Measurements from ENCODE around the gene SCFD2. TPM values are rescaled to one million over a fixed set of nuclear protein-coding genes. Genes with fewer than 3 reads are reported as not detected.
A peak's percentile ranks its signal among the peaks of the same experiment; 100 is the strongest.

SCFD2 gene
- polyA plus RNA-seq, 3 donors from 2014 or later = 13.0 to 22.8 (median 21.4) TPM

GRCh38 chr4:52863324-52863723 lies 502.5 kb downstream of the SCFD2 start:
- H3K27me3 Mint-ChIP-seq (ENCODE audit: low read depth in 3 of 3) = peaks cover 6 to 29% (median 9%) of the 10 kb centered on the region in 3 donors
- H3K9me3 Mint-ChIP-seq = peaks cover 0 to 4% (median 0%) of the 10 kb centered on the region in 6 donors
- DNase-seq = no peak
- peaks cover 12% of the 10 kb centered on the region in 2 donors for H3K4me1 Mint-ChIP-seq
- H3K36me3 Mint-ChIP-seq = peaks cover 0 to under 1% (median 0%) of the 10 kb centered on the region in 3 donors
- no peak overlapping the region for H3K27ac Mint-ChIP-seq
- H3K4me3 Mint-ChIP-seq = peak overlapping the region; percentile 30 to 89 (median 50)

- Mint-ChIP-seq H3K36me3 (no peaks in the 10 kb centered on the region), H3K9me3 (peaks cover 0 to 4% (median 0%) of the 10 kb centered on the region in 6 donors), H3K4me3 (peak overlapping the region; percentile 62 to 89 (median 84)), H3K4me1 (peaks cover 12% of the 10 kb centered on the region in 2 donors), H3K27ac (no peak overlapping the region), H3K27me3 (ENCODE audit: low read depth in 3 of 3) (peaks cover 6 to 29% (median 12%) of the 10 kb centered on the region in 3 donors)
- DNase-seq = no peak
These were observed 503.2 kb downstream of the SCFD2 start for GRCh38 chr4:52862639-52863161.

GRCh38 chr4:52861879-52862616 lies 503.8 kb downstream of the SCFD2 start, which contains the start of gene RASL11B:
RASL11B (plus strand) TSS chr4:52862317; CDS start chr4:52862508, 191 bp downstream.
- H3K27ac Mint-ChIP-seq = peak within 1 kb of the TSS in 1 of 6 donors; percentile 13
- peaks cover 12% of the 10 kb centered on the region in 2 donors for H3K4me1 Mint-ChIP-seq
- peak within 1 kb of the TSS; percentile 76 to 89 (median 84) for H3K4me3 Mint-ChIP-seq
- DNase-seq = peak; percentile 78 to 80 (median 80)
- H3K27me3 Mint-ChIP-seq (ENCODE audit: low read depth in 3 of 3) = peaks cover 7 to 33% (median 14%) of the 10 kb centered on the region in 3 donors
- peaks cover 0 to 4% (median 0%) of the 10 kb centered on the region in 6 donors for H3K9me3 Mint-ChIP-seq
- no peaks in the 10 kb centered on the region for H3K36me3 Mint-ChIP-seq

GRCh38 chr4:52861171-52861823 lies 504.6 kb downstream of the SCFD2 start:
- peaks cover 7 to 34% (median 14%) of the 10 kb centered on the region in 3 donors for H3K27me3 Mint-ChIP-seq (ENCODE audit: low read depth in 3 of 3)

GRCh38 chr4:52860361-52860760 lies 505.5 kb downstream of the SCFD2 start:
- no peaks in the 10 kb centered on the region for H3K36me3 Mint-ChIP-seq
- no peak for DNase-seq
- H3K9me3 Mint-ChIP-seq = peaks cover 0 to 4% (median 0%) of the 10 kb centered on the region in 6 donors
- no peak overlapping the region for H3K27ac Mint-ChIP-seq
- H3K27me3 Mint-ChIP-seq (ENCODE audit: low read depth in 3 of 3) = peaks cover 7 to 35% (median 14%) of the 10 kb centered on the region in 3 donors
- peaks cover 12% of the 10 kb centered on the region in 2 donors for H3K4me1 Mint-ChIP-seq
- peak overlapping the region in 1 of 5 donors; percentile 34 for H3K4me3 Mint-ChIP-seq

More at GRCh38 chr4:52861171-52861823, 504.6 kb downstream of the SCFD2 start:
- peak overlapping the region in 1 of 6 donors; percentile 13 for H3K27ac Mint-ChIP-seq
- H3K36me3 Mint-ChIP-seq = no peaks in the 10 kb centered on the region
- H3K9me3 Mint-ChIP-seq = peaks cover 0 to 4% (median 0%) of the 10 kb centered on the region in 6 donors
- peak overlapping the region; percentile 76 to 89 (median 84) for H3K4me3 Mint-ChIP-seq
- H3K4me1 Mint-ChIP-seq = peaks cover 12% of the 10 kb centered on the region in 2 donors
- DNase-seq = no peak

- Mint-ChIP-seq H3K27me3 (ENCODE audit: low read depth in 3 of 3) (peaks cover 7 to 24% (median 10%) of the 10 kb centered on the region in 3 donors), H3K9me3 (peaks cover 0 to 5% (median 0%) of the 10 kb centered on the region in 6 donors), H3K4me3 (no peak overlapping the region), H3K4me1 (peaks cover 10 to 12% of the 10 kb centered on the region in 2 donors), H3K36me3 (no peaks in the 10 kb centered on the region), H3K27ac (no peak overlapping the region)
- no peak for DNase-seq
These were observed 509.1 kb downstream of the SCFD2 start for GRCh38 chr4:52856801-52857200.

GRCh38 chr4:52853351-52853750 lies 512.5 kb downstream of the SCFD2 start:
- no peak for DNase-seq
- Mint-ChIP-seq H3K9me3 (peaks cover 0 to 3% (median 0%) of the 10 kb centered on the region in 6 donors), H3K36me3 (peaks cover 0 to 4% (median 0%) of the 10 kb centered on the region in 3 donors), H3K4me3 (no peak overlapping the region), H3K27ac (no peak overlapping the region), H3K4me1 (no peaks in the 10 kb centered on the region), H3K27me3 (ENCODE audit: low read depth in 3 of 3) (peaks cover 1 to 14% (median 5%) of the 10 kb centered on the region in 3 donors)

- Mint-ChIP-seq H3K9me3 (peaks cover 0 to 3% (median 0%) of the 10 kb centered on the region in 6 donors), H3K27me3 (ENCODE audit: low read depth in 3 of 3) (peaks cover 1 to 11% (median 5%) of the 10 kb centered on the region in 3 donors), H3K4me1 (no peaks in the 10 kb centered on the region), H3K27ac (no peak overlapping the region), H3K36me3 (peaks cover 0 to 4% (median 0%) of the 10 kb centered on the region in 3 donors), H3K4me3 (no peak overlapping the region)
- no peak for DNase-seq
These were observed 513.1 kb downstream of the SCFD2 start for GRCh38 chr4:52852711-52853110.

GRCh38 chr4:52852041-52852440 lies 513.8 kb downstream of the SCFD2 start:
- no peaks in the 10 kb centered on the region for H3K4me1 Mint-ChIP-seq
- no peak overlapping the region for H3K4me3 Mint-ChIP-seq
- H3K36me3 Mint-ChIP-seq = peaks cover 0 to 4% (median 0%) of the 10 kb centered on the region in 3 donors
- H3K27me3 Mint-ChIP-seq (ENCODE audit: low read depth in 3 of 3) = peaks cover 0 to 10% (median 2%) of the 10 kb centered on the region in 3 donors
- no peak overlapping the region for H3K27ac Mint-ChIP-seq
- peaks cover 0 to 3% (median 0%) of the 10 kb centered on the region in 6 donors for H3K9me3 Mint-ChIP-seq
- DNase-seq = no peak

- Mint-ChIP-seq H3K27ac (no peak overlapping the region), H3K36me3 (peaks cover 0 to 4% (median 0%) of the 10 kb centered on the region in 3 donors), H3K4me3 (no peak overlapping the region), H3K27me3 (ENCODE audit: low read depth in 3 of 3) (peaks cover 0 to 8% (median 0%) of the 10 kb centered on the region in 3 donors), H3K4me1 (no peaks in the 10 kb centered on the region), H3K9me3 (peaks cover 0 to 3% (median 0%) of the 10 kb centered on the region in 6 donors)
- DNase-seq = no peak
These were observed 515.3 kb downstream of the SCFD2 start for GRCh38 chr4:52850406-52851124.

GRCh38 chr4:52848254-52848653 lies 517.6 kb downstream of the SCFD2 start:
- H3K27me3 Mint-ChIP-seq (ENCODE audit: low read depth in 3 of 3) = peaks cover 2 to 8% (median 4%) of the 10 kb centered on the region in 3 donors
- H3K4me1 Mint-ChIP-seq = no peaks in the 10 kb centered on the region
- no peak overlapping the region for H3K27ac Mint-ChIP-seq
- no peak overlapping the region for H3K4me3 Mint-ChIP-seq
- DNase-seq = no peak
- peaks cover 0 to 4% (median 0%) of the 10 kb centered on the region in 3 donors for H3K36me3 Mint-ChIP-seq
- peaks cover 0 to 3% (median 0%) of the 10 kb centered on the region in 6 donors for H3K9me3 Mint-ChIP-seq

- Mint-ChIP-seq H3K4me1 (no peaks in the 10 kb centered on the region), H3K4me3 (no peak overlapping the region), H3K27me3 (ENCODE audit: low read depth in 3 of 3) (peaks cover 2 to 5% (median 4%) of the 10 kb centered on the region in 3 donors), H3K27ac (no peak overlapping the region), H3K9me3 (no peaks in the 10 kb centered on the region), H3K36me3 (peaks cover 0 to 4% (median 0%) of the 10 kb centered on the region in 3 donors)
- no peak for DNase-seq
These were observed 519.4 kb downstream of the SCFD2 start for GRCh38 chr4:52846502-52846901.

GRCh38 chr4:52844596-52844995 lies 521.3 kb downstream of the SCFD2 start:
- H3K9me3 Mint-ChIP-seq = no peaks in the 10 kb centered on the region
- H3K27ac Mint-ChIP-seq = no peak overlapping the region
- no peak for DNase-seq
- H3K36me3 Mint-ChIP-seq = peaks cover 0 to 4% (median 0%) of the 10 kb centered on the region in 3 donors
- no peak overlapping the region for H3K4me3 Mint-ChIP-seq
- no peaks in the 10 kb centered on the region for H3K4me1 Mint-ChIP-seq
- H3K27me3 Mint-ChIP-seq (ENCODE audit: low read depth in 3 of 3) = peaks cover 2 to 4% (median 3%) of the 10 kb centered on the region in 3 donors

All from immature natural killer cell (primary cell).